Measurements from ENCODE around the gene SFXN2. TPM values are rescaled to one million over a fixed set of nuclear protein-coding genes. Genes with fewer than 3 reads are reported as not detected.

The SFXN2 gene
- total RNA-seq, 1 experiment from 2014 or later = 21.2 TPM

DNA sequence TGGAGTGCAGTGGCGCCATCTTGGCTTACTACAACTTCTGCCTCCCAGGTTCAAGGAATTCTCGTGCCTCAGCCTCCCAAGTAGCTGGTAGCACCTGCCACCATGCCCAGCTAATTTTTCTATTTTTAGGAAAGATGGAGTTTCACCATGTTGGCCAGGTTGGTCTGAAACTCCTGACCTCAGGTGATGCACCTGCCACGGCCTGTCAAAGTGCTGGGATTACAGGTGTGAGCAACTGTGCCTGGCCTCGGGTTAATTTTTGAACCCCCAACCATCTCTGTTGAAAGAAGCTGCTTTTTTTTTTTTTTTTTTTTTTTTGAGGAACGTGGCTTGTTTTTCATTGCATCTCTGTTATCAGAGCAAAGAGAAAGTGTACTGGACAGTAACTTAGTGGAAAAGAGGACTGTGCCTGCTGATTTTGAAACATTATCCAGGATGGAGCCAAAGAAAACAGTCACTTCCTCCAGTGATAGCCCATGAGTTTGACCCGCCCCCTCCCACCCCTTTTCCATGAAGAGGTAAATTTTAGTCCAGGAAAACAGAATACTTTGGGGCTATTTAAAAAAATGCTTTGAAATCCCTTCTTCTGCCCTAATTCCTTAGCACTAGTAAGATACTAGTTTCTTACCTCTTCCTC is 67.6 kb downstream of the SFXN2 start:
- H3K27ac Mint-ChIP-seq = peak overlapping the region; percentile 52; the same call in 1 of the 2 replicates

DNA sequence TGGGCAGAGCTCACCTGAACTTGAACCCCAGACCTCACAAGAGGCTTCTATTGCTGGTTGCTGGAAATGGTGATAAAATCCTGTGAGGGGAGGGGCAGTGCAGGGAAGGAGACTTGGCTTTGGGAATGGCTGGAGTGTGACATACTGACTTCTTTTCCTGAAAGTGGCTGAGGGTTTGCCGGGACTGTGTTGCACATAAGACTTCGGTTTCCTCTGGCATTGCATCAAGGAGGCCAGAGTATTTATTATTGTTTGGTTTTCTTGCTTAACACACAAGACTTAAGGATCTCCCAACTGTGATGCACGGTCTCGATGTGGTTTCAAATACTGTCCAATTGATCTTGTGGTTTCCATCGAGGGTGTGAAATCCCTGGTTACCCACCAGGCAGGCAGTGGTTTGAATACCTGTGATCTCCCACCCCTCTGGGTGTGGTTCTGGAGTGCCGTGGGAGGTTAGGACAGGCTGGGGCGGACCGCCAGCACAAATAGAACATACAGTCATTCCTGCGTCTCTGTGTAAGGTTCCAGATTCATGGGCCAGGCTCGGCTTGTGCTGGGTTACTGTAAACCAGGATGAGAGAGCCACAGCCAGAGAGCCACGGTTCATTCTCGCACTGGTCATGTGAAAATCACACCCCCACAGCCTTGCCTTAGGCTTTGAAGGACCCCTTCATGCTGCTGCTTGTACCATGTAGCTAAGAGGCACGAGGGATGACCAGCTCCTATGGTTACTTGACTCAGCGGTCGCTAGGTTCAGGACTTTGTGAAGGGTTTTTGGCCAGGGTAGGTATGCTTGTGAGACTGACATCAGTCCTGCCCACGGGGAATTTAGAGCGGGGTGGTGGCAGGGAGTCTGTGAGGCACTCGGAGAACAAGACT is 68.5 kb downstream of the SFXN2 start:
- H3K4me1 Mint-ChIP-seq = peaks cover 51% of the 10 kb centered on the region
- POLR2A ChIA-PET = no interaction called here
- no peaks in the 10 kb centered on the region for H3K9me3 Mint-ChIP-seq
- no peak for DNase-seq (ENCODE audit: low spot score)
- TF ChIP-seq, protein P1, sequence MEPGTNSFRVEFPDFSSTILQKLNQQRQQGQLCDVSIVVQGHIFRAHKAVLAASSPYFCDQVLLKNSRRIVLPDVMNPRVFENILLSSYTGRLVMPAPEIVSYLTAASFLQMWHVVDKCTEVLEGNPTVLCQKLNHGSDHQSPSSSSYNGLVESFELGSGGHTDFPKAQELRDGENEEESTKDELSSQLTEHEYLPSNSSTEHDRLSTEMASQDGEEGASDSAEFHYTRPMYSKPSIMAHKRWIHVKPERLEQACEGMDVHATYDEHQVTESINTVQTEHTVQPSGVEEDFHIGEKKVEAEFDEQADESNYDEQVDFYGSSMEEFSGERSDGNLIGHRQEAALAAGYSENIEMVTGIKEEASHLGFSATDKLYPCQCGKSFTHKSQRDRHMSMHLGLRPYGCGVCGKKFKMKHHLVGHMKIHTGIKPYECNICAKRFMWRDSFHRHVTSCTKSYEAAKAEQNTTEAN (CRISPR knock-in tag; IDR thresholded peaks at IDR 0.05) = no peak
- TF ChIP-seq, protein P2, sequence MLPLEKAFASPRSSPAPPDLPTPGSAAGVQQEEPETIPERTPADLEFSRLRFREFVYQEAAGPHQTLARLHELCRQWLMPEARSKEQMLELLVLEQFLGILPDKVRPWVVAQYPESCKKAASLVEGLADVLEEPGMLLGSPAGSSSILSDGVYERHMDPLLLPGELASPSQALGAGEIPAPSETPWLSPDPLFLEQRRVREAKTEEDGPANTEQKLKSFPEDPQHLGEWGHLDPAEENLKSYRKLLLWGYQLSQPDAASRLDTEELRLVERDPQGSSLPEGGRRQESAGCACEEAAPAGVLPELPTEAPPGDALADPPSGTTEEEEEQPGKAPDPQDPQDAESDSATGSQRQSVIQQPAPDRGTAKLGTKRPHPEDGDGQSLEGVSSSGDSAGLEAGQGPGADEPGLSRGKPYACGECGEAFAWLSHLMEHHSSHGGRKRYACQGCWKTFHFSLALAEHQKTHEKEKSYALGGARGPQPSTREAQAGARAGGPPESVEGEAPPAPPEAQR (CRISPR knock-in tag; IDR thresholded peaks at IDR 0.05) = no peak
- TF ChIP-seq TCF7 (CRISPR knock-in tag; IDR thresholded peaks at IDR 0.05; ENCODE audit: low read depth) = no peak
- no peak for TF ChIP-seq NFYB (CRISPR knock-in tag; conservative IDR thresholded peaks at IDR 0.05; ENCODE audit: low read depth)
- no peak for TF ChIP-seq RORB (CRISPR knock-in tag; IDR thresholded peaks at IDR 0.05)
- TF ChIP-seq SMAD4 (CRISPR knock-in tag; IDR thresholded peaks at IDR 0.05) = no peak
- TF ChIP-seq, protein P3, sequence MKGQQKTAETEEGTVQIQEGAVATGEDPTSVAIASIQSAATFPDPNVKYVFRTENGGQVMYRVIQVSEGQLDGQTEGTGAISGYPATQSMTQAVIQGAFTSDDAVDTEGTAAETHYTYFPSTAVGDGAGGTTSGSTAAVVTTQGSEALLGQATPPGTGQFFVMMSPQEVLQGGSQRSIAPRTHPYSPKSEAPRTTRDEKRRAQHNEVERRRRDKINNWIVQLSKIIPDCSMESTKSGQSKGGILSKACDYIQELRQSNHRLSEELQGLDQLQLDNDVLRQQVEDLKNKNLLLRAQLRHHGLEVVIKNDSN (CRISPR knock-in tag; IDR thresholded peaks at IDR 0.05) = no peak
- no peak for TF ChIP-seq NR1H2 (CRISPR knock-in tag; IDR thresholded peaks at IDR 0.05)
- TF ChIP-seq, protein P4, sequence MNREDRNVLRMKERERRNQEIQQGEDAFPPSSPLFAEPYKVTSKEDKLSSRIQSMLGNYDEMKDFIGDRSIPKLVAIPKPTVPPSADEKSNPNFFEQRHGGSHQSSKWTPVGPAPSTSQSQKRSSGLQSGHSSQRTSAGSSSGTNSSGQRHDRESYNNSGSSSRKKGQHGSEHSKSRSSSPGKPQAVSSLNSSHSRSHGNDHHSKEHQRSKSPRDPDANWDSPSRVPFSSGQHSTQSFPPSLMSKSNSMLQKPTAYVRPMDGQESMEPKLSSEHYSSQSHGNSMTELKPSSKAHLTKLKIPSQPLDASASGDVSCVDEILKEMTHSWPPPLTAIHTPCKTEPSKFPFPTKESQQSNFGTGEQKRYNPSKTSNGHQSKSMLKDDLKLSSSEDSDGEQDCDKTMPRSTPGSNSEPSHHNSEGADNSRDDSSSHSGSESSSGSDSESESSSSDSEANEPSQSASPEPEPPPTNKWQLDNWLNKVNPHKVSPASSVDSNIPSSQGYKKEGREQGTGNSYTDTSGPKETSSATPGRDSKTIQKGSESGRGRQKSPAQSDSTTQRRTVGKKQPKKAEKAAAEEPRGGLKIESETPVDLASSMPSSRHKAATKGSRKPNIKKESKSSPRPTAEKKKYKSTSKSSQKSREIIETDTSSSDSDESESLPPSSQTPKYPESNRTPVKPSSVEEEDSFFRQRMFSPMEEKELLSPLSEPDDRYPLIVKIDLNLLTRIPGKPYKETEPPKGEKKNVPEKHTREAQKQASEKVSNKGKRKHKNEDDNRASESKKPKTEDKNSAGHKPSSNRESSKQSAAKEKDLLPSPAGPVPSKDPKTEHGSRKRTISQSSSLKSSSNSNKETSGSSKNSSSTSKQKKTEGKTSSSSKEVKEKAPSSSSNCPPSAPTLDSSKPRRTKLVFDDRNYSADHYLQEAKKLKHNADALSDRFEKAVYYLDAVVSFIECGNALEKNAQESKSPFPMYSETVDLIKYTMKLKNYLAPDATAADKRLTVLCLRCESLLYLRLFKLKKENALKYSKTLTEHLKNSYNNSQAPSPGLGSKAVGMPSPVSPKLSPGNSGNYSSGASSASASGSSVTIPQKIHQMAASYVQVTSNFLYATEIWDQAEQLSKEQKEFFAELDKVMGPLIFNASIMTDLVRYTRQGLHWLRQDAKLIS (CRISPR knock-in tag; IDR thresholded peaks at IDR 0.05; ENCODE audit: borderline replicate concordance) = no peak
- H3K27me3 Mint-ChIP-seq (ENCODE audit: low read depth) = no peaks in the 10 kb centered on the region
- H3K27ac Mint-ChIP-seq = peak overlapping the region; percentile 52; the same call in 1 of the 2 replicates
- CTCF ChIA-PET = interaction anchor here (1.0 kb wide), 1 partner anchor 31 kb away, joined by 4 read pairs; no protein-coding TSS in a partner anchor
- no peak for ATAC-seq
- H3K4me3 Mint-ChIP-seq = no peak overlapping the region
- no peaks in the 10 kb centered on the region for H3K36me3 Mint-ChIP-seq

More for the DNA sequence above, 67.6 kb downstream of the SFXN2 start:
- Mint-ChIP-seq H3K9me3 (no peaks in the 10 kb centered on the region), H3K4me1 (peaks cover 57% of the 10 kb centered on the region), H3K36me3 (no peaks in the 10 kb centered on the region), H3K4me3 (no peak overlapping the region), H3K27me3 (ENCODE audit: low read depth) (no peaks in the 10 kb centered on the region)
- ATAC-seq (no peak), DNase-seq (ENCODE audit: low spot score) (no peak)
- TF ChIP-seq JUN (CRISPR knock-in tag; IDR thresholded peaks at IDR 0.05) (no peak), ZNF121 (CRISPR knock-in tag; IDR thresholded peaks at IDR 0.05) (no peak), GABPB1 (CRISPR knock-in tag; IDR thresholded peaks at IDR 0.05) (no peak)
- TF ChIP-seq, protein P5, sequence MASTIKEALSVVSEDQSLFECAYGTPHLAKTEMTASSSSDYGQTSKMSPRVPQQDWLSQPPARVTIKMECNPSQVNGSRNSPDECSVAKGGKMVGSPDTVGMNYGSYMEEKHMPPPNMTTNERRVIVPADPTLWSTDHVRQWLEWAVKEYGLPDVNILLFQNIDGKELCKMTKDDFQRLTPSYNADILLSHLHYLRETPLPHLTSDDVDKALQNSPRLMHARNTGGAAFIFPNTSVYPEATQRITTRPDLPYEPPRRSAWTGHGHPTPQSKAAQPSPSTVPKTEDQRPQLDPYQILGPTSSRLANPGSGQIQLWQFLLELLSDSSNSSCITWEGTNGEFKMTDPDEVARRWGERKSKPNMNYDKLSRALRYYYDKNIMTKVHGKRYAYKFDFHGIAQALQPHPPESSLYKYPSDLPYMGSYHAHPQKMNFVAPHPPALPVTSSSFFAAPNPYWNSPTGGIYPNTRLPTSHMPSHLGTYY (CRISPR knock-in tag; IDR thresholded peaks at IDR 0.05) = no peak
- POLR2A ChIA-PET = no interaction called here
- CTCF ChIA-PET = interaction anchor here (1.0 kb wide), 1 partner anchor 30 kb away, joined by 4 read pairs; no protein-coding TSS in a partner anchor
